ENCODE measurements around the gene DIP2C.

DNA sequence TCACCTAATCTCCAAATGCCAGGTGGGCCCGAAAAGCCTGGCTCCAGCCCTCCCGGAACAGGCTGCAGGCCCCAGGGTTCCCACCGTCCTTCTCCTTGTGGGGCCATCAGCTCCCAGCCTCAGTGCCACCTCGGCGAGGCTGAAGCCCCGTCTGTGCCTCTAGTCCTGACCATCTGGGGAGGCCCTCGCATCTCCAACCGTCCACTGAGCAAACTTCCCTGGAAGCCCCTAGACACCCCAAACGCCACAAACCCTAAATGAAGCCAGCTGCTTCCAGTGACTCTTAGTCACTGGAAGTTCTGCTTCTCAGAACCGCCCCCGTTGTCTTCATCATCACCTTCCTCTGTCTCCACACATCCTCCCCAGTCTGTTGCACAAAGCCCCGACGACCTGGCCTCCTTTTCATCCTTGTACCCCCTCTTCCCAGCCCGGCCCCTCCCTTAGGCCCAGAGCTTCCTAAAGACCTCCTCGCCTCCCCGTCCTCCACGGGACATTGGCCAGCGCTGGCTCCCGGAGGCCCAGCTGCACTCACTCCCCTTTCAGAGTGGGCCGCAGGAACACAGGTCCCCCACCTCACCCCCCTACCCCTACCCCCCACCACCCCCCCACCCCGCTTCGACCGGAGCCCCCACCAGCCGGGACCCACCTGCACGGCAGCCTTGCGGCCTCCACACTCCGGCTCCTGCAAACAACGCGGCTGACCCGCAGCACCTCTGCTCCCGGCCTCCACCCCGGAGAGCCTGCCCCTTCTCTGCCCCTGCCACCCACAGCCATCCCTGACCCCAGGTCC lies 1.1 kb upstream of the DIP2C start:
- TF ChIP-seq, protein P1, sequence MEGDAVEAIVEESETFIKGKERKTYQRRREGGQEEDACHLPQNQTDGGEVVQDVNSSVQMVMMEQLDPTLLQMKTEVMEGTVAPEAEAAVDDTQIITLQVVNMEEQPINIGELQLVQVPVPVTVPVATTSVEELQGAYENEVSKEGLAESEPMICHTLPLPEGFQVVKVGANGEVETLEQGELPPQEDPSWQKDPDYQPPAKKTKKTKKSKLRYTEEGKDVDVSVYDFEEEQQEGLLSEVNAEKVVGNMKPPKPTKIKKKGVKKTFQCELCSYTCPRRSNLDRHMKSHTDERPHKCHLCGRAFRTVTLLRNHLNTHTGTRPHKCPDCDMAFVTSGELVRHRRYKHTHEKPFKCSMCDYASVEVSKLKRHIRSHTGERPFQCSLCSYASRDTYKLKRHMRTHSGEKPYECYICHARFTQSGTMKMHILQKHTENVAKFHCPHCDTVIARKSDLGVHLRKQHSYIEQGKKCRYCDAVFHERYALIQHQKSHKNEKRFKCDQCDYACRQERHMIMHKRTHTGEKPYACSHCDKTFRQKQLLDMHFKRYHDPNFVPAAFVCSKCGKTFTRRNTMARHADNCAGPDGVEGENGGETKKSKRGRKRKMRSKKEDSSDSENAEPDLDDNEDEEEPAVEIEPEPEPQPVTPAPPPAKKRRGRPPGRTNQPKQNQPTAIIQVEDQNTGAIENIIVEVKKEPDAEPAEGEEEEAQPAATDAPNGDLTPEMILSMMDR (IDR thresholded peaks at IDR 0.05), result no peak
- no peak for TF ChIP-seq POLR2A (IDR thresholded peaks at IDR 0.05)
